Uterus (tissue), 4 donors: ENCODE results near the gene PIR. TPM values are rescaled to one million over a fixed set of nuclear protein-coding genes. Genes with fewer than 3 reads are reported as not detected.

Experiments used
- DNase-seq, 2 donors: peaks; one replicate each; pipeline ENCODE4 v3.0.0-alpha.2; 2019 to 2020
- H3K27ac ChIP-seq, 2 donors: fragments of 200-600 bp; sonication (generic); 1 replicate in 1 of 2; 2 replicates in 1 of 2; pipeline ENCODE4 v1.5.1; 2016 to 2018
- H3K27me3 ChIP-seq, 2 donors: fragments of 200-600 bp; sonication (generic); one replicate each; pipeline ENCODE4 v1.5.1; 2018 to 2019; ENCODE audit warnings: control low read depth in 1 of 2
- H3K36me3 ChIP-seq, 2 donors: fragments of 200-600 bp; sonication (generic); one replicate each; pipeline ENCODE4 v1.5.1; 2019; ENCODE audit warnings: control low read depth in 1 of 2
- H3K4me1 ChIP-seq, 2 donors: fragments of 200-600 bp; sonication (generic); one replicate each; pipeline ENCODE4 v1.5.1; 2018 to 2019; ENCODE audit warnings: control low read depth in 1 of 2
- H3K4me3 ChIP-seq, 2 donors: fragments of 200-600 bp; sonication (generic); 1 replicate in 1 of 2; 2 replicates in 1 of 2; pipeline ENCODE4 v1.5.1; 2018 to 2019; ENCODE audit warnings: mild to moderate bottlenecking in 1 of 2
- H3K9me3 ChIP-seq, 2 donors: fragments of 200-600 bp; sonication (generic); one replicate each; pipeline ENCODE4 v1.5.1; 2019; ENCODE audit warnings: control low read depth in 1 of 2
- POLR2A ChIP-seq, 2 donors: fragments of 450-650 bp; IDR thresholded peaks; one replicate each; pipeline ENCODE4 v1.6.1; 2016; ENCODE audit warnings: antibody characterized with exemption in 2 of 2, mild to moderate bottlenecking in 1 of 2, moderate library complexity in 1 of 2
- intact Hi-C: fragments of 100-400 bp; cut with DNase I; formaldehyde crosslinking; loops from one replicate; pipeline ENCODE4 v1.15.1; 2023; ENCODE audit warnings: low total_unique reads
- total RNA-seq, 4 donors: library from RNA; depleted of rRNA in 3 of 4; stranded (reverse); fragments of >200 nt in 3 of 4; gene quantifications; one replicate each; pipeline versions ENCODE4 v1.1.0 to v1.2.4, GENCODE V29; 2014 to 2023
- TF ChIP-seq, protein P1 (sequence below), 4 experiments: fragments of 200-600 bp in 2 of 4; fragments of 450-650 bp in 2 of 4; sonication (generic) in 2 of 4; IDR thresholded peaks; one replicate each; pipeline ENCODE4 v1.5.1; 2016 to 2019; ENCODE audit warnings: antibody characterized with exemption in 4 of 4, mild to moderate bottlenecking in 2 of 4, moderate library complexity in 1 of 4
- donor health status: DM: yes; HTN: yes; CAD: no.

The PIR gene
- total RNA-seq, 4 donors from 2014 or later, result 2.9 to 16.1 (median 12.3) TPM

DNA sequence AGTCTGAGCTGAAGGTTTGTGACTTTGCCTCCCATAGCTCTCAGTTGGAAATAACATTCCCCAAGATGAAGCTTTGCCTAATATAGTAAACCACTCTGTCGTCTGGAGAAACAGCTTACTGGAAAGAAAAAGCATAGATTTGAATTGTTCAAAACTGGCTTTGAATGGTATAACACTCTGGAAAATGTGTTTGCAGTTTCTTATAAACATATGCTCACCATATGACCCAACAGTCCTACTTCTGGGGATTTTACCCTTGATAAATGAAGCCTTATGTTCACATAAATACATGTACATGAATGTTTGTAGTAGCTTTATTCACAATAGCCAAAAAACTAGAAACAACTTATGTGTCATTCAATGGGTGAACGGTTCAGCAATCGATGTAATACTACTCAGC, 119.2 kb downstream of the PIR start:
- TF ChIP-seq, protein P1, sequence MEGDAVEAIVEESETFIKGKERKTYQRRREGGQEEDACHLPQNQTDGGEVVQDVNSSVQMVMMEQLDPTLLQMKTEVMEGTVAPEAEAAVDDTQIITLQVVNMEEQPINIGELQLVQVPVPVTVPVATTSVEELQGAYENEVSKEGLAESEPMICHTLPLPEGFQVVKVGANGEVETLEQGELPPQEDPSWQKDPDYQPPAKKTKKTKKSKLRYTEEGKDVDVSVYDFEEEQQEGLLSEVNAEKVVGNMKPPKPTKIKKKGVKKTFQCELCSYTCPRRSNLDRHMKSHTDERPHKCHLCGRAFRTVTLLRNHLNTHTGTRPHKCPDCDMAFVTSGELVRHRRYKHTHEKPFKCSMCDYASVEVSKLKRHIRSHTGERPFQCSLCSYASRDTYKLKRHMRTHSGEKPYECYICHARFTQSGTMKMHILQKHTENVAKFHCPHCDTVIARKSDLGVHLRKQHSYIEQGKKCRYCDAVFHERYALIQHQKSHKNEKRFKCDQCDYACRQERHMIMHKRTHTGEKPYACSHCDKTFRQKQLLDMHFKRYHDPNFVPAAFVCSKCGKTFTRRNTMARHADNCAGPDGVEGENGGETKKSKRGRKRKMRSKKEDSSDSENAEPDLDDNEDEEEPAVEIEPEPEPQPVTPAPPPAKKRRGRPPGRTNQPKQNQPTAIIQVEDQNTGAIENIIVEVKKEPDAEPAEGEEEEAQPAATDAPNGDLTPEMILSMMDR (IDR thresholded peaks at IDR 0.05), result no peak
- TF ChIP-seq POLR2A (IDR thresholded peaks at IDR 0.05), result no peak
- Histone ChIP-seq H3K36me3 (no peaks in the 10 kb centered on the region), H3K27me3 (no peaks in the 10 kb centered on the region), H3K9me3 (no peaks in the 10 kb centered on the region), H3K4me3 (no peak overlapping the region), H3K27ac (no peak overlapping the region), H3K4me1 (no peaks in the 10 kb centered on the region)
- DNase-seq, result no peak
- intact Hi-C loops, result no loop called here

DNA sequence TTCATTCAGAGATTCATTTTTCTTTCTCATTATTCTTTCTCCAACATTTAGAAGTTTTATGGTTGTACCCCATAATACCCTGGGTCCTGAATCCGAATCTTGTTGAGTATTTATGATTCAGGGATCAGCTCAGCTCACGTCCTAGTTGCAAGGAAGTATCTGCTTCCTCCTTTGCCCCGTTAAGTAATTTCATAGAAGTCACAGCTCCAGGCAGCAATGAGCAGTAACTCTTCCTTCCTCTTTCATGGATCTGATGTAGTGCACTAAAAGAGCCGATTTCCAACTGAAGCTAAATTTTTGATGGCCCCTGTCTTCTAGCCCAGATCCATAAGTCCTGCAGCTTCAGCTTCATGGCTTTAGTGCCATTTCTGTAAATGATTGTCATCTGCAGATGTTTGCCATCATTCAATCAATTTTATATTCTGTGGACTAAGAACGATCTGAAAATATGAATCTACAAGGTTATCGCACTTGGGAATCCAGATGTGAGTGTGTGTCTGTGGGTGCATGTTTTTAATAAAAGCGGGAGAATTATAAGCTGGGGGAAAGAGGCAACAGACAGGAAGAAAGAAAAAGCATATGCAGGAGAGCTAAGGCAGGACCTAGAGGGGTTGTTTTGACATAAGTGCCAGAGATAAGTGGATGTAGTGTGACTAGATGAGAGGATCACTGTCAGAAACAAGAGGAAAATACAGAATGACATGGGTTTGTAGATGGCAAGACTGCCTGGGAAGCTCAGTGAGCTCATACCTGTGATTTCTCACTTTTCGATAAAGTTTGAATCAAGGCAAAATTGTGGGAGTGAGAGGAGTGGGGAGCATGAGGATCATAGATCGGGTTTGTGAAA, 126.4 kb downstream of the PIR start:
- intact Hi-C loops, result no loop called here
- Histone ChIP-seq H3K27ac (no peak overlapping the region), H3K4me3 (no peak overlapping the region), H3K9me3 (no peaks in the 10 kb centered on the region), H3K27me3 (no peaks in the 10 kb centered on the region), H3K36me3 (no peaks in the 10 kb centered on the region), H3K4me1 (no peaks in the 10 kb centered on the region)
- no peak for TF ChIP-seq POLR2A (IDR thresholded peaks at IDR 0.05)
- TF ChIP-seq, protein P1 (IDR thresholded peaks at IDR 0.05), result no peak
- DNase-seq, result no peak

DNA sequence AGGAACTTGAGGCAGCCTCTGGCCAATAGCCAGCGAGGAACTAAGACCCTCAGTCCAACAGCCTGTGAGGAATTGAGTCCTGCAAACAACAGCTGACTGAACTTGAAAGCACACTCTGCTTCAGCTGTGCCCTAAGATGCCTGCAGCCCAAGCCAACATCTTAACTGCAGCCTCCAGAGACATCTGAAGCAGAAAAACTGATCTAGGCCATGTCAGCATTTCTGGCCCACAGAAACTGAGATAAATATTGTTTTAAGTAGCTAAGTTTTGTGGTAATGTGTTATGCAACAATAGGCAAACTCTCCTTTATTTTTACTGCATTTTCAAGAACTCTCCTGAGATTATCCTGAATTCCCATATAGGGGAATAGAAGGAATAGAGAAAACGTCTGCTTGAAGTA, 133.4 kb downstream of the PIR start:
- no peak for DNase-seq
- H3K36me3 ChIP-seq, result no peaks in the 10 kb centered on the region
- no peak overlapping the region for H3K27ac ChIP-seq
- H3K27me3 ChIP-seq, result no peaks in the 10 kb centered on the region
- H3K4me1 ChIP-seq, result no peaks in the 10 kb centered on the region
- no peak overlapping the region for H3K4me3 ChIP-seq
- intact Hi-C loops, result no loop called here
- H3K9me3 ChIP-seq, result no peaks in the 10 kb centered on the region
- no peak for TF ChIP-seq POLR2A (IDR thresholded peaks at IDR 0.05)

DNA sequence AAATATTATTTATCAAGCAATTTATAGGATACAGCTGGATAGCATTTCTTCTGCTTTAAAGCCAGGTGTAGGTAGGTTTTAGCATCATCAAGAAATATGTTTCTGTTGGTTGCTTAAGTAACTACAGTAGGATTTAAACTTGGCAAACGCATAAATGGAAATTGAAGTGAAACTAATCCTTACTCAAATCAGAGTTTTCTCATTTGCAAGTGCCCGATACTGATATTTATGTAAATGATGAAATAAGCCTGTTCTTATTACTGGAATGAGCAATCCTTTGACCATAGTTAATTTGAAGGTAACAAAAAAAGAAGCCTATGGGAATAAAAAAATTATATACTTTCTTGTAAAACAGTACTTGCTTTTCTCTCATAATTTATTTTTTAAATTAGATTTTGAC, 134.6 kb downstream of the PIR start:
- no peaks in the 10 kb centered on the region for H3K9me3 ChIP-seq
- no peaks in the 10 kb centered on the region for H3K27me3 ChIP-seq
- H3K27ac ChIP-seq, result no peak overlapping the region
- TF ChIP-seq, protein P1 (IDR thresholded peaks at IDR 0.05), result no peak
- TF ChIP-seq POLR2A (IDR thresholded peaks at IDR 0.05), result no peak
- no peak for DNase-seq
- no peaks in the 10 kb centered on the region for H3K4me1 ChIP-seq
- no peak overlapping the region for H3K4me3 ChIP-seq
- no peaks in the 10 kb centered on the region for H3K36me3 ChIP-seq
- intact Hi-C loops, result no loop called here

DNA sequence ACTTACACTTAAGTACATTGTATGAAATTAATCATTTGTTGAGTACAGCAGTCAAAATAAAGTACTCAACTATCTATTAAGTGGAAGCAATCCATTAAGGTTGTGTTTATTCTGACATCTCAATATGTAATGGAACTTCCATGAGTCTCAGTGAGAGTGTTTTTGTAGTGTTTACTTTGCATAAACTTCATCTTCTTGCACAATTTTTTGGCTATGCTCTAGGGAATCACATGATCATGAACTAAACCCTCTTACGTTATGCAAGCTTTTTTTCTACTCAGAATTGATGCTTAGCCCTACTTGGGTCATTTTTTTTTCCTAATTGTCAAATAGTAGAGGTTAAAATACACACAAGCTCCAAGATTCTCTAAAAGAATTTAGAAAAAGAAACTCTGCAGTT, 136.7 kb downstream of the PIR start:
- Histone ChIP-seq H3K27me3 (no peaks in the 10 kb centered on the region), H3K9me3 (no peaks in the 10 kb centered on the region), H3K36me3 (no peaks in the 10 kb centered on the region), H3K4me3 (no peak overlapping the region), H3K4me1 (no peaks in the 10 kb centered on the region), H3K27ac (peak overlapping the region in 1 of 2 donors; percentile 40)
- DNase-seq, result no peak
- intact Hi-C loops, result no loop called here
- TF ChIP-seq POLR2A (IDR thresholded peaks at IDR 0.05), result no peak
- TF ChIP-seq, protein P1 (IDR thresholded peaks at IDR 0.05), result no peak
